T47D (cell line): ENCODE results near the gene SORBS1.

Source experiments
- DNase-seq, 2 experiments: peaks; one replicate each; pipeline versions ENCODE4 v3.0.0 to v3.0.0-alpha.2; 2011 to 2012; ENCODE audit warnings: low read depth in 1 of 2, low spot score in 1 of 2
- JUND ChIP-seq: IDR thresholded peaks from 2 replicates; pipeline ENCODE4 v1.6.1; 2012; ENCODE audit warnings: low read depth
- in situ Hi-C: cut with HindIII; loops from 2 replicates; pipeline ENCODE4 v1.10.0; 2016; ENCODE audit warnings: low sequenced_read_pairs, low pct_unique_long_range_greater_than_20kb

The SORBS1 gene

DNA sequence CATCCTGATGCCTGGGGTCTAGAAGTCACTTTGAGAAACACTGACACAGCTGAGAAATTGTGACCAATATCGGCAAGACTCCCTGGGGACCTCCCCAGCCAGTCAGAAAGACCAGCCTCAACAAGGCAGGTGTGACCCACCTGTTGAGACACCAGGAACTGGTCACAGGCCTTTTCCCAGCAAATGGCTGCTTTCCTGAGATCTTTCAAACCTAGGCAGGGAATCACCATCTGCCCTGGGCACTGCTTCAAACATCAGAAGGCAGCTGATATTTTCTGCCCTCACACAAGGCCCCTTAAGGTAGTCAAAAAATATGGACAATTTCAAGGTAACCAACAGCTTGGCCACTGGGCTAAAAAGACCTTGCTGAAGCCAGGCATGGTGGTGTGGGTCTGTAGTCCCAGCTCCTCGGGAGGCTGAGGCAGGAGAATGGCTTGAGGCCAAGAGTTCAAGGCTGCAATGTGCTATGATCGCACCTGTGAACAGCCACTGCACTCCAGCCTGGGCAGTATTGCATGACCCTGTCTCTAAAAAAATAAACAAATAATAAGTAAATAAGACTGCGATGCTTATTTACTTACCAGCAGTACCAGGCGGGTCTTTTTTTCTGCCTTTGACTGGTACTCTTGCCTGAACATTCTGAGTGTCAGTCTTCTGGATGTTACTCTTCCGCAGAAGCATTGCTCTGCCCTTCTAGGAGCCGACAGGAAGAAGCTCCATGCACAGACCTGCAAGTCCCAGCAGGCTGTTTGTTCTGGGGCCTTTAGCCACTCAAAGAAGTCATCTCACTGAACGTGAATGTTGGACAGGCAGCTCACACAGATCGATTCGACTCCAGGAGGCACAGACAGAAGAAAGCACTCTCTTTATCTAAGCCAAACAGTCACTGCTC, 59.7 kb downstream of the SORBS1 start:
- in situ Hi-C loops: no loop called here
- no peak for DNase-seq
- no peak for TF ChIP-seq JUND

DNA sequence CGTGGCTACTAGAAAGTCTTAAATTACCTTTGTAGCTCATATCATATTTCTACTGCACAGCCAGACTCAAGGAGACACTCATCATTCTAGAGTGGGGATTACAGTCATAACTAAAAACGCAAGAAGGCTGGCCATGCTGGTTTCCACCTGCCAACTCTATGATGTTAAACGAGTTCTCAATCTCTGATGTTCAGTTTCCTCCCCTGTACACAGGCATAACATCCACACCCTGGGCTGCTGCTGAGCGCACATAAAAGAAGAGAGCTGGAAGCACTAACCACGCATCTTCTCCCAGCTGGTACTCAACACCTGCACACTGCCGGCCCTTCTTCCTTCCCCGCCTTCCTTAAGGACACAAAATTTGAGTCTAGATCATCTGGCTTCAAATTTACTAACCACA, 60.5 kb downstream of the SORBS1 start:
- in situ Hi-C loops: no loop called here
- TF ChIP-seq JUND: no peak
- no peak for DNase-seq

DNA sequence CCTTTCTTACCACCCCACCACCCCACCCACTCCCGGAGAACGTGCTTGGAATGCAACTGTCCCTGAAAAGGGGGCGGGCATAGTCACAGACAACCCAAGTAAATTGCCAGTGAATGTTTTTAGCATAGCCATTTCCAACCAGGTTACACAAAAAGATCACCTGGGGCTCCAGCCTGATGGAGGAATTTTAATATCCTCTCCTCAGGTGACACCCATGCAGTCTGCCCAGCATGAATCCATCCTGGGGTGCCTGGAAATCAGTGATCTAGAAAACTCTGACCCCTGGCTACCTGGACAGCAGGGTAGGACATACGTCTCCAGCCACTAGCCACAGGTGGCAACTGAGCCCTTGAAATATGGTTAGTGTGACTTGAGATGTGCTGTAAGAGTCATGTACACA, 61.1 kb downstream of the SORBS1 start:
- no peak for TF ChIP-seq JUND
- DNase-seq: no peak
- in situ Hi-C loops: no loop called here

DNA sequence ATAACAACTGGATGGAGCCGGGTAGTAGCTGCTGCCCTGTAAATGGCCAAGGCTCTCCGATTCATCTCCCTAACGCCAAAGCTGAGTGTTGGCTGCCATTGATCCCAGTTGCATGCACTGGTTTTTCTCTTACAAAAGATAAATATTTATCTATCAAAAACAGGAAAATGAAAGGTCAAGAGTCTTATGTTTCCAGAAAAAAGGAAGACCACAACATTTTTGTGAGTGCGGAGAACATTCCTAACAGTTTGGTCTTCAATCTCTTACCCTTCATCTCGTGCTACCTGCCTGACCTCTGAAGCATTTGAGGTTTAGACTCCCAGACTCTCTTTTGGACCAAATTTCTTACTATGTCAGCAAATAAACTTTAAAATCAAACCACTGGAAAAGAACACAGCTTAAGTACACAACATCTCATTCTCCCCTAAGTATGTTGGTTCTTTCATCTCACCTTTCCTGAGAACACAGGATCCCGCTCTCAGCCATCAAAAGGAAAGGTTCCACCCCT, 61.6 kb downstream of the SORBS1 start:
- in situ Hi-C loops: no loop called here
- DNase-seq: no peak
- no peak for TF ChIP-seq JUND

- no peak for DNase-seq
- in situ Hi-C loops: no loop called here
- TF ChIP-seq JUND: no peak
Observed at GRCh38 chr10:95496951-95497350, 64.2 kb downstream of the SORBS1 start.

DNA sequence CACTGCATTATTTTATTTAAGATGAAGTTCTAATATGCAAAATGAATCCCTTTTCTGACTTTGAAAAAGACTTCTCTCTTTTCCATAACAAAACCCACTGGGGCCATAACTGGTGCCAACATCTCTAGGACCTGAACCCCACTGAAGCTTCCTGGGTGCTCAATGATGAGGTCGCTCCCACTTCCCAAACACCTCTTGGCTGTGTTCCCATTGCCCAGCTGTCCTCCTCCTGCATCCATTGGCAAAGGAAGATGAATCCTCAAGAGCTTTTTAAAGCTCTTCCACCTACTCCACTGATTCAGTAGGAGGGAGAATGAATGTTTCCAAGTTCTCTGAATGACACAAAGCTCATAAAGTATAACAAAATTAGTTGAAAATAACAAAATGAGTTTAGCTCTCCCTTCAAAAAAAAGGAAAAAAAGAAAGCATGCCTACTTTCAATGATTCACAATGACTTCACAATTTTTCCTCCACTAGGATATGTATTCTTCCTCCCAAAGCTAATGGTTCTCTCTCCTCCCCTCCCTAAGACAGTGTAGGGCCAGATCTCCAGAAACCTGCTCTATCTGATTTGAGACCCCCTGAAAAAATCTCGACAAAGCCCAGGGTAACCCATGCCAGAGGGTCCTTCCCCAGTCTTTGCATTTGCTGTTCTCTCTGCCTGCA, 64.8 kb downstream of the SORBS1 start:
- TF ChIP-seq JUND: no peak
- in situ Hi-C loops: no loop called here
- no peak for DNase-seq

DNA sequence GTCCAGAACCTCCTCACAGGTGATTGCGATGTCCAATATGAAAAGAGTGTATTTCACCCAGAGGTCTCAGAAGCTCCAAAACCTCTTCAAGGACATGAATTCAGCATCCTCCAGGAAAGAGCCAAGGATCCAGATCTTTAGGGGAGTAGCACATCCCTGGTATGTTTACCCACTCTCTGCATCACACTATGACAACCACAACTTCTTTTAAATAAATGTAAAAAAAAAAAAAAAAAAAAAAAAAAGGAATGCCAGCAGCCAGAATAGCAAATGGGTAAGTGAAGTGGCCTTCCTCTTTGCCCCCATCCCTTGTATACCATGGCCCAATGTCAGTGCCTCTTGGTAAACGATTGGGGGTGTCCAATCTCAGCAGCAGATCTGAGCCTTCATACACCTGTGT, 67.3 kb downstream of the SORBS1 start:
- DNase-seq: no peak
- in situ Hi-C loops: no loop called here
- TF ChIP-seq JUND: no peak

DNA sequence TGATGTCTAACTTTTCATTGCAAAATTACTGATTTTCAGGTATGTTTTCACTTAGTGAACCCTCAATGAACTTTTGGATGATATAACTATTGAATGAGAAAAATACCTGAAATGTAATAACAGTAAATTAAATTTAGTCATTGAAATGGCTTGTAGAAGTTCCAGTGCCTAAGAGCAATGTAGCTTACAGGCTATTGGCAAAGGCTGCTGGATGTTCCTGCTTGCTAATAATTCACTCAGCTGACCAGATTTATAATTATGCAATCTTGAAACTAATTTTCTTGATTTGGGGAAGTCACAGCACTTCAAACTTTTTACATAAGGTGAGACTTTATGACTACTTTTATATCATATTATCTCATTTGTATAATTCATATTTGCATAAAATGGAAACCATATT, 73.2 kb downstream of the SORBS1 start:
- in situ Hi-C loops: no loop called here

DNA sequence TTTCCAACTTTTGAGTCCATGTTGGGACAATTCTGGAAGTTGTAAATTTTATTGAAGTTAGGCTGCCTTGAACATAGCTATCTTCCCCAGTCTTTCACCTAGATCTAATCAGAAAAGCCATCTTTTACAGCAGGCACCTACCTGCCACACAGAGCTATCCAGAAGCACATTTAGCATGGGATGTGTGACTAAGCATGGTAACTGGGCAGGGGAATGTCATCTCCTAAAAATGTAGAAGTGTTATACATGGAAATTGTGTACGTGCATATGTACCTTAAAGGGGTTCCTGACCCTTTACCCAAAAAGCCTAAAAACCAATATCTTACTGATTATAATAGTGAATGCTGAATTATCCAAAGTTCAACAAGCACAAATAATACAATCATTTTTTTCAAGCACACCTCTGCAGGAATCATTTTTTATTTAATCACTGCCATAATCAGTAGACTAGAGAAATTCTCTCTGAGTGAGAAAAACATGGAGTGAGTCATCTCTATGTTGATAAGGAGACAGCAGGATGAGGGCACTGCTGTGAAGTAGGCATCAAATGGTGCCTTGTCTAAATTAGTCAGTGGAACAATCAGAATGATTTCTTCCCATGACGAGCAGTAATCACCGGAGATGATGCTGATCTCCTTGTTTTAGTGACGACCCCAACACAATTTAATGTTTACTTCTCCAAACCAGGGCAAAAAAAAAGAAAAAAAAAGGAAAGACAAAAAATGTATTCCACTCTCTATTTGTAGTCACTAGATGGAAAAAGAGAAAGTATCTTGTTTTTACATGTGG, 75.9 kb downstream of the SORBS1 start:
- in situ Hi-C loops: no loop called here

More for the DNA sequence above, 73.2 kb downstream of the SORBS1 start:
- no peak for TF ChIP-seq JUND
- no peak for DNase-seq

DNA sequence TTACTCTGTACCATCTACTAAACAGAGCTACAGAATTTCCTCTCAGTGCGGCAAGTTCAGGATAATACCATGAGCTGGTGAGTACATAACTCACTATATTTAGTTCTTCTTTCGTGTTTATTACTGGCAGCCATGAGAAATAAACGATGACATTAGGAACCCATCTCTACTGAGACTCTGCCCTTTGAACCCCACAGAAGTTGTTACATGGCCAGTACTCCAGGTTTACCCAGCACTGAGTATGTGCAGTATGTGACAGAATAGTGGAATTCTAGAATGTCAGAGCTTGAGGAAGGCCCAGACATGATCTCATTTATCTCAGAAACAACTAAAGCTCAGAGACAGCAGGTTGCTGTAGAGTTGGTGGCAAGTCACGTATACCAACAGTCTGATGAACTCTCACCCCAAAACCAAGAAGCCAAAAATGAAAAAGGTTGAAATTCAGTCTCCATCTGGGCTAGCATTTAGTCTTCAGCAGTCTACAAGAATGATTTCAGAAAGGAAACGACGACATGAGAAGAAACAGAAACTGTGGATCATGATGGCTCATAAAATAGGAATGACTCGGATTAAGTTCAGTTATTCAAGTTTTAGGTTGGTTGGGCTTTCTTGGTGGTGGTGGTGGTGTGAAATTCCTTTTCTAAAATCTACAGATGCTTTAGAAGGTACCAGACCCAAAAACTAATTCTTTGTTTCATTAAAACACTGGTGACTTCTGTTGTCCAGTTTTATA, 78.5 kb downstream of the SORBS1 start:
- DNase-seq: no peak
- TF ChIP-seq JUND: no peak
- in situ Hi-C loops: no loop called here

More for the DNA sequence above, 75.9 kb downstream of the SORBS1 start:
- TF ChIP-seq JUND: no peak
- no peak for DNase-seq

GRCh38 chr10:95480901-95481491, 80.2 kb downstream of the SORBS1 start:
- no peak for TF ChIP-seq JUND
- DNase-seq: no peak
- in situ Hi-C loops: no loop called here
